CD1c-positive myeloid dendritic cell (primary cell): ENCODE measurements around the gene USP34.
"Not testable (repeated sequence)": the region's sequence is repeated elsewhere in the genome, so short reads cannot be mapped to it uniquely, and the experiment has no call there.

Experiments used
- DNase-seq: peaks from one replicate; pipeline ENCODE4 v3.0.0-alpha.2; 2016; ENCODE audit errors: extremely low spot score

Gene USP34

GRCh38 chr2:61157371-61158003, 313.4 kb downstream of the USP34 start:
- no peak for DNase-seq

- DNase-seq: peak; percentile 39
Measured at GRCh38 chr2:61151436-61151835, 319.5 kb downstream of the USP34 start.

DNA sequence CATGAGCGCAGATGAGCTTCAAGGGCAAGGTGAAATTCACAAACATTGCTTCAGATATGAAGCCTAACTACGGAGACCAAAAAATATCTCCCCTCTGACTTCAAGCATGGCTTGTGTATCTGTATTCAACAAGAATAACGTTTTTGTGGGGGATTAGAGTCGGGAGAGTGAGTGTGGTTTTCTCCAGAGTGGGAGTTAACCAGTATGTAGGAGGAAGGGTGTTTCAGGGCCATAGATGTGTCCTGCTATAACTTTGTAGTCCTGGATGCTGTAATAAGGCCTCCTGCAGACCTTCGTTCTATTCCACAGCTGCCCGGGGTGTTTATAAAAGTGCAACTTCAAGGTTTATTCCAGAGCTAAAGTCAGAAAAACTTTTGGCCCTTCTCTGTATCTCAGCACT, 321.8 kb downstream of the USP34 start:
- DNase-seq: no peak

DNA sequence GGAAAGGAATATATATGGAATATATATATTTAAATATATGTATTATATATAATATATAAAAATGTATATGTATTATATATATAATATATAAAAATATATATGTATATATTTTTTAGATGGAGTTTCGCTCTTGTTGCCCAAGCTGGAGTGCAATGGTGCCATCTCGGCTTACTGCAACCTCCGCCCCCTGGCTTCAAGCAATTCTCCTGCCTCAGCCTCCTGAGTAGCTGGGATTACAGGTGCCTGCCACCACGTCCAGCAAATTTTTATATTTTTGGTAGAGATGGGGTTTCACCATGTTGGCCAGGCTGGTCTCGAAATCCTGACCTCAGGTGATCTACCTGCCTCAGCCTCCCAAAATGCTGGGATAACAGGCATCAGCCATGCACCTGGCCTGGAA, 322.8 kb downstream of the USP34 start:
- DNase-seq: not testable (repeated sequence)

DNA sequence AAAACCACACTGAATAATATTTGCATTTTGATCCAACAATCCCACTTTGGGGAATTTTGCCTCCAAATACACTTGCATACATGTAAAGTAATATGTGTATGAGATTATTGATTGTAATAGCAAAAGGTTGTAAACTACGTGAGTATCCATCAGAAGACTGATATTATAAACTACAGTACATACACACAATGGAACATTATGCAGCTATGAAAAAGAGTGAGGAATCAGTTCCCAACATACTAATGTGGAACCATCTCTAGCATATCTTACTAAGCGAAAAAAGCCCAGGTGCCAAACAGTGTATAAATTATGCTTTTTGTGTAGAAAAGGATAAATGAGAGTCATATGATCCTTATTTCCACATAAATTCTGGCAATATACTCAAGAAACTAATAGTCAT, 324.9 kb downstream of the USP34 start:
- DNase-seq: no peak

DNA sequence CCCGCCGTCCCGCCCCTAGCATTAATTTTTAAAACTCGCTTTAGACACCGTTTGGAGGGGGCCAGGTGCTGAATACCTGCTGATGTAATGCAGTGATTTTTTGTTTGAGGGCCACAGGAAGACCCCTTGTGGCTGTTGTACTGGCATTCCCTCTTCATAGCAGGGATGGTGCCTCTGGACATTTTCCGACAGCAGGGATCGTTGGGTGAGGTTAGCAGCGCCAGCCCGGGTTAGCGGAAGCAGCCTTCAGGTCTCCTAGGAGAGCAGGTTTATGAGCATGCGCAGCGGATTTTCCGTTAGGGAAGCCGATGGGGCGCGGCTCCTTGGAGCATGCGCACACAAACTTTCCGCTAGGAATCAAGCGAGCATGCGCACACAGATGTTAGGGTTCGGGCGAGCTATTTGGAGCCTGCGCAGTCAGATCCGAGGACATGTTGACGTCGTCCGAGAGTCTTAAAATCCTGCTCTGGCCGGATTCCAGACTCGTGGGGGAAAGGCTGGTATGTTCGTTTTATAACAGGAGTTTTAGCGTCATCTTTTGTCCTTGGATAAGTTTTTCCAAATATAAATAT, 326.1 kb downstream of the USP34 start:
- peak; percentile 100 for DNase-seq

- no peak for DNase-seq
Measured at GRCh38 chr2:61141151-61141550, 329.7 kb downstream of the USP34 start.

GRCh38 chr2:61138859-61139258, 332.0 kb downstream of the USP34 start:
- no peak for DNase-seq
